PC-3 (cell line): ENCODE results near the gene LAG3.

ENCODE experiments used
- CTCF ChIP-seq: fragments of 300-600 bp; sonication (generic); conservative IDR thresholded peaks from 2 replicates; pipeline ENCODE4 v1.5.1; 2017; ENCODE audit warnings: antibody characterized with exemption, low read depth, mild to moderate bottlenecking, low read length
- EZH2 ChIP-seq: fragments of 300-600 bp; sonication (generic); IDR thresholded peaks from one replicate; pipeline ENCODE4 v1.6.1; 2017; ENCODE audit warnings: antibody characterized with exemption, mild to moderate bottlenecking, low read length; ENCODE audit not compliant: unreplicated experiment

- TF ChIP-seq EZH2 (no peak), CTCF (no peak)
Observed at GRCh38 chr12:6795088-6795487, 22.8 kb downstream of the LAG3 start.
